Measurements from ENCODE around the gene PRSS35. TPM values are rescaled to one million over a fixed set of nuclear protein-coding genes. Genes with fewer than 3 reads are reported as not detected.

PRSS35 gene
- total RNA-seq, 1 experiment from 2014 or later: 6.7 TPM

GRCh38 chr6:83470001-83470400, 42.3 kb upstream of the PRSS35 start:
- POLR2A ChIA-PET: no interaction called here
- H3K4me3 Mint-ChIP-seq: no peak overlapping the region
- ATAC-seq (no peak), DNase-seq (ENCODE audit: low spot score) (no peak)
- no peaks in the 10 kb centered on the region for H3K9me3 Mint-ChIP-seq
- H3K4me1 Mint-ChIP-seq: peaks cover 16% of the 10 kb centered on the region
- TF ChIP-seq ZNF219 (CRISPR knock-in tag; IDR thresholded peaks at IDR 0.05; ENCODE audit: borderline replicate concordance): no peak
- TF ChIP-seq CDX4 (CRISPR knock-in tag; IDR thresholded peaks at IDR 0.05; ENCODE audit: borderline replicate concordance): no peak
- no peak for TF ChIP-seq ATF2 (CRISPR knock-in tag; IDR thresholded peaks at IDR 0.05; ENCODE audit: borderline replicate concordance, low read depth)
- no peak for TF ChIP-seq ZMAT4 (CRISPR knock-in tag; IDR thresholded peaks at IDR 0.05)
- no peak for TF ChIP-seq ATF6 (CRISPR knock-in tag; IDR thresholded peaks at IDR 0.05)
- no peak for TF ChIP-seq ELF4 (CRISPR knock-in tag; IDR thresholded peaks at IDR 0.05; ENCODE audit: low read depth)
- TF ChIP-seq PRDM15 (CRISPR knock-in tag; IDR thresholded peaks at IDR 0.05): no peak
- TF ChIP-seq RORB (CRISPR knock-in tag; IDR thresholded peaks at IDR 0.05): no peak
- no peak for TF ChIP-seq ZNF423 (CRISPR knock-in tag; IDR thresholded peaks at IDR 0.05)
- no peak for TF ChIP-seq FOXJ3 (CRISPR knock-in tag; IDR thresholded peaks at IDR 0.05; ENCODE audit: borderline replicate concordance)
- TF ChIP-seq AR (CRISPR knock-in tag; IDR thresholded peaks at IDR 0.05): no peak
- no peak for TF ChIP-seq ZNF121 (CRISPR knock-in tag; IDR thresholded peaks at IDR 0.05)
- no peak for TF ChIP-seq MXD4 (CRISPR knock-in tag; IDR thresholded peaks at IDR 0.05; ENCODE audit: borderline replicate concordance)
- no peak for TF ChIP-seq ZNF232 (CRISPR knock-in tag; IDR thresholded peaks at IDR 0.05)
- TF ChIP-seq FOXP1 (CRISPR knock-in tag; IDR thresholded peaks at IDR 0.05; ENCODE audit: borderline replicate concordance): no peak
- H3K36me3 Mint-ChIP-seq: no peaks in the 10 kb centered on the region
- CTCF ChIA-PET: no interaction called here
- H3K27ac Mint-ChIP-seq: no peak overlapping the region
- no peaks in the 10 kb centered on the region; the same call in 1 of the 2 replicates for H3K27me3 Mint-ChIP-seq (ENCODE audit: low read depth)
